H9 (cell line): ENCODE data around the gene TUBA8. TPM values are rescaled to one million over a fixed set of nuclear protein-coding genes. Genes with fewer than 3 reads are reported as not detected.
"Not testable (repeated sequence)": the region's sequence is repeated elsewhere in the genome, so short reads cannot be mapped to it uniquely, and the experiment has no call there.

Source experiments
- DNase-seq: peaks from one replicate; pipeline ENCODE4 v3.0.0-alpha.2; 2017
- H2AFZ ChIP-seq: one replicate; pipeline ENCODE4 v1.6.1; 2013; ENCODE audit warnings: mild to moderate bottlenecking, low read length, control low read depth, moderate library complexity
- H2AK5ac ChIP-seq: 2 replicates; pipeline ENCODE4 v1.6.1; 2013; ENCODE audit warnings: low read length, control low read depth, mixed read lengths; ENCODE audit not compliant: insufficient read length
- H2BK120ac ChIP-seq: one replicate; pipeline ENCODE4 v1.6.1; 2013; ENCODE audit warnings: low read depth, mild to moderate bottlenecking, low read length, control low read depth, inconsistent platforms; ENCODE audit not compliant: poor library complexity, severe bottlenecking
- H2BK12ac ChIP-seq: 2 replicates; pipeline ENCODE4 v1.6.1; 2013; ENCODE audit warnings: low read length, control low read depth, mixed read lengths, low read depth; ENCODE audit not compliant: insufficient read length
- H2BK15ac ChIP-seq: 2 replicates; pipeline ENCODE4 v1.6.1; 2013; ENCODE audit warnings: low read depth, low read length, control low read depth
- H2BK20ac ChIP-seq: one replicate; pipeline ENCODE4 v1.6.1; 2013; ENCODE audit warnings: low read depth, mild to moderate bottlenecking, low read length, control low read depth, inconsistent platforms; ENCODE audit not compliant: poor library complexity, severe bottlenecking
- H2BK5ac ChIP-seq: 2 replicates; pipeline ENCODE4 v1.6.1; 2013; ENCODE audit warnings: low read length, control low read depth, mixed read lengths; ENCODE audit not compliant: insufficient read length
- H3K14ac ChIP-seq: 2 replicates; pipeline ENCODE4 v1.6.1; 2013; ENCODE audit warnings: low read length, control low read depth; ENCODE audit not compliant: insufficient read depth
- H3K18ac ChIP-seq: 2 replicates; pipeline ENCODE4 v1.6.1; 2013; ENCODE audit warnings: low read depth, mild to moderate bottlenecking, mixed read lengths, low read length, control low read depth; ENCODE audit not compliant: insufficient read length
- H3K23ac ChIP-seq: 2 replicates; pipeline ENCODE4 v1.6.1; 2013; ENCODE audit warnings: low read length, control low read depth, mixed read lengths, low read depth; ENCODE audit not compliant: insufficient read length
- H3K23me2 ChIP-seq: 2 replicates; pipeline ENCODE4 v1.6.1; 2013; ENCODE audit warnings: low read depth, mild to moderate bottlenecking, mixed read lengths, low read length, control low read depth; ENCODE audit not compliant: insufficient read length, poor library complexity, severe bottlenecking
- H3K27ac ChIP-seq: 2 replicates; pipeline ENCODE4 v1.5.1; 2013; ENCODE audit warnings: low read length, control low read depth, mixed read lengths, low read depth; ENCODE audit not compliant: insufficient read length
- H3K27me3 ChIP-seq: 2 replicates; pipeline ENCODE4 v1.6.1; 2013; ENCODE audit warnings: low read length, control low read depth, inconsistent platforms; ENCODE audit not compliant: insufficient read depth
- H3K4ac ChIP-seq: 2 replicates; pipeline ENCODE4 v1.6.1; 2013; ENCODE audit warnings: low read depth, mild to moderate bottlenecking, control low read depth, inconsistent platforms, low read length, moderate library complexity
- H3K4me1 ChIP-seq: 2 replicates; pipeline ENCODE4 v1.6.1; 2013; ENCODE audit warnings: low read length, control low read depth, inconsistent platforms; ENCODE audit not compliant: insufficient read depth
- H3K4me2 ChIP-seq: 2 replicates; pipeline ENCODE4 v1.6.1; 2013; ENCODE audit warnings: low read length, control low read depth, mixed read lengths; ENCODE audit not compliant: insufficient read length, insufficient read depth
- H3K56ac ChIP-seq: 2 replicates; pipeline ENCODE4 v1.6.1; 2013; ENCODE audit warnings: low read depth, mild to moderate bottlenecking, mixed read lengths, low read length, control low read depth; ENCODE audit not compliant: insufficient read length
- H3K79me1 ChIP-seq: 2 replicates; pipeline ENCODE4 v1.6.1; 2013; ENCODE audit warnings: low read depth, mild to moderate bottlenecking, moderate library complexity, low read length, control low read depth, inconsistent platforms; ENCODE audit not compliant: insufficient read depth, poor library complexity, severe bottlenecking
- H3K79me2 ChIP-seq: 2 replicates; pipeline ENCODE4 v1.6.1; 2013; ENCODE audit warnings: low read length, control low read depth, inconsistent platforms; ENCODE audit not compliant: insufficient read depth
- H3K9ac ChIP-seq: 2 replicates; pipeline ENCODE4 v1.6.1; 2013; ENCODE audit warnings: low read length, control low read depth, mixed read lengths; ENCODE audit not compliant: insufficient read length; ENCODE audit errors: extremely low read depth
- H3K9me3 ChIP-seq: one replicate; pipeline ENCODE4 v1.6.1; 2013; ENCODE audit warnings: low read depth, low read length, inconsistent platforms; ENCODE audit not compliant: control insufficient read depth
- H3T11ph ChIP-seq: one replicate; pipeline ENCODE4 v1.6.1; 2013; ENCODE audit warnings: mild to moderate bottlenecking, low read length, control low read depth, inconsistent platforms
- H4K20me1 ChIP-seq: one replicate; pipeline ENCODE4 v1.6.1; 2013; ENCODE audit not compliant: control insufficient read depth, insufficient read length, insufficient read depth
- H4K5ac ChIP-seq: 2 replicates; pipeline ENCODE4 v1.6.1; 2013; ENCODE audit warnings: low read depth, mild to moderate bottlenecking, mixed read lengths, low read length, control low read depth; ENCODE audit not compliant: insufficient read length
- H4K8ac ChIP-seq: replicated peaks from 2 replicates; pipeline ENCODE4 v1.6.1; 2013; ENCODE audit warnings: low read length, control low read depth, mixed read lengths, low read depth; ENCODE audit not compliant: insufficient read length
- H4K91ac ChIP-seq: 2 replicates; pipeline ENCODE4 v1.6.1; 2013; ENCODE audit warnings: low read depth, mild to moderate bottlenecking, moderate library complexity, mixed read lengths, low read length, control low read depth; ENCODE audit not compliant: insufficient read length
- H3K27ac Mint-ChIP-seq, 3 experiments: 2 replicates in 2 of 3; 3 replicates in 1 of 3; pipeline ENCODE4 v1.8.0; 2020 to 2021; ENCODE audit warnings: mixed read lengths in 3 of 3, mild to moderate bottlenecking in 1 of 3, moderate library complexity in 1 of 3
- H3K27me3 Mint-ChIP-seq: 2 replicates; pipeline ENCODE4 v1.8.0; 2021; ENCODE audit warnings: low read depth, mild to moderate bottlenecking, moderate library complexity, mixed read lengths
- H3K36me3 Mint-ChIP-seq, 3 experiments: 2 replicates in 2 of 3; 3 replicates in 1 of 3; pipeline ENCODE4 v1.8.0; 2020 to 2021; ENCODE audit warnings: low read depth in 3 of 3, mixed read lengths in 3 of 3; ENCODE audit not compliant: insufficient read depth in 1 of 3
- H3K4me1 Mint-ChIP-seq, 2 experiments: 2 replicates each; pipeline ENCODE4 v1.8.0; 2020; ENCODE audit warnings: mixed read lengths in 2 of 2
- H3K4me3 Mint-ChIP-seq, 2 experiments: 2 replicates in 1 of 2; 3 replicates in 1 of 2; pipeline ENCODE4 v1.8.0; 2020 to 2021; ENCODE audit warnings: mild to moderate bottlenecking in 2 of 2, mixed read lengths in 2 of 2, moderate library complexity in 1 of 2
- H3K9me3 Mint-ChIP-seq, 2 experiments: 2 replicates in 1 of 2; 3 replicates in 1 of 2; pipeline ENCODE4 v1.8.0; 2020; ENCODE audit warnings: mild to moderate bottlenecking in 2 of 2, mixed read lengths in 2 of 2, moderate library complexity in 1 of 2
- CTCF ChIP-seq: fragments of 200-600 bp; sonication (generic); conservative IDR thresholded peaks from 3 replicates; pipeline ENCODE4 v1.8.0; 2021; ENCODE audit warnings: antibody characterized with exemption, mild to moderate bottlenecking
- WGBS: extraction: QIAGEN DNeasy Blood & Tissue Kit; methylation state at CpG from one replicate; pipeline ENCODE4 v1.1.7; 2013; ENCODE audit warnings: missing lambda C conversion rate, low lambda C conversion rate, mixed read lengths; ENCODE audit not compliant: insufficient read length; ENCODE audit errors: extremely low coverage; 5-methylcytosine and 5-hydroxymethylcytosine counted together
- total RNA-seq: library from RNA; stranded (reverse); gene quantifications from 2 replicates; pipeline ENCODE4 v1.2.1, GENCODE V29; 2021

The TUBA8 gene
- total RNA-seq, 1 experiment from 2014 or later = 2.0 TPM

- Mint-ChIP-seq H3K9me3 (no peaks in the 10 kb centered on the region; a peak in 2 of 5 replicates), H3K27ac (no peak overlapping the region), H3K36me3 (no peaks in the 10 kb centered on the region; a peak in 1 of 7 replicates), H3K4me3 (no peak overlapping the region), H3K27me3 (peaks cover 29% of the 10 kb centered on the region), H3K4me1 (peaks cover 11% of the 10 kb centered on the region in 2 experiments)
- no peaks in the 10 kb centered on the region for H3K27me3 ChIP-seq
- H3K79me1 ChIP-seq = no peaks in the 10 kb centered on the region
- no peak overlapping the region for H3K9ac ChIP-seq
- no peak overlapping the region for H3T11ph ChIP-seq
- H3K9me3 ChIP-seq = no peaks in the 10 kb centered on the region
- H2BK12ac ChIP-seq = no peak overlapping the region
- no peak overlapping the region for H2BK15ac ChIP-seq
- no peak overlapping the region for H3K4ac ChIP-seq
- H2BK120ac ChIP-seq = no peak overlapping the region
- no peak overlapping the region for H2AK5ac ChIP-seq
- no peaks in the 10 kb centered on the region for H3K79me2 ChIP-seq
- H3K27ac ChIP-seq = no peak overlapping the region
- H2BK20ac ChIP-seq = no peak overlapping the region
- no peak overlapping the region for H3K18ac ChIP-seq
- no peaks in the 10 kb centered on the region for H3K4me1 ChIP-seq
- H3K56ac ChIP-seq = no peak overlapping the region
- no peak overlapping the region for H4K8ac ChIP-seq
- no peak overlapping the region for H4K5ac ChIP-seq
- TF ChIP-seq CTCF = no peak
- H2AFZ ChIP-seq = no peak overlapping the region
- no peaks in the 10 kb centered on the region for H4K20me1 ChIP-seq
- WGBS = no CpG with 5 or more reads among the region's 8 CpGs
- DNase-seq = no peak
- no peak overlapping the region for H2BK5ac ChIP-seq
- no peaks in the 10 kb centered on the region for H3K23me2 ChIP-seq
- no peak overlapping the region for H3K14ac ChIP-seq
- no peak overlapping the region for H4K91ac ChIP-seq
- H3K23ac ChIP-seq = no peak overlapping the region
- no peak overlapping the region for H3K4me2 ChIP-seq
Observed at GRCh38 chr22:18154821-18155390, 44.3 kb downstream of the TUBA8 start.

- DNase-seq, H3K36me3 Mint-ChIP-seq: not testable (repeated sequence)
- no CpG with 5 or more reads among the region's 34 CpGs for WGBS
Observed at GRCh38 chr22:18155546-18155945, 44.9 kb downstream of the TUBA8 start.

More at GRCh38 chr22:18155546-18155945, 44.9 kb downstream of the TUBA8 start:
- H3K27ac ChIP-seq, H4K91ac ChIP-seq, H3K9me3 Mint-ChIP-seq, H2AK5ac ChIP-seq, H3K23ac ChIP-seq, H3K4me2 ChIP-seq, H3K9me3 ChIP-seq, H3K14ac ChIP-seq, H3T11ph ChIP-seq, H4K5ac ChIP-seq, H3K9ac ChIP-seq, H3K18ac ChIP-seq, H2BK15ac ChIP-seq, H2BK20ac ChIP-seq, H3K4ac ChIP-seq, H3K27me3 ChIP-seq, H3K4me3 Mint-ChIP-seq, H4K8ac ChIP-seq, H3K79me1 ChIP-seq, H3K56ac ChIP-seq, H2BK120ac ChIP-seq, H2BK12ac ChIP-seq, H3K4me1 ChIP-seq, H4K20me1 ChIP-seq, H2AFZ ChIP-seq, H2BK5ac ChIP-seq, H3K23me2 ChIP-seq, H3K79me2 ChIP-seq: not testable (repeated sequence)
- Mint-ChIP-seq H3K27me3 (peaks cover 23% of the 10 kb centered on the region), H3K4me1 (peaks cover 11% of the 10 kb centered on the region in 2 experiments), H3K27ac (peak overlapping the region in 1 of 3 experiments; percentile 52; a peak in 1 of 7 replicates)
